ENCODE measurements around the gene NUMBL.
"Not testable (repeated sequence)": the region's sequence is repeated elsewhere in the genome, so short reads cannot be mapped to it uniquely, and the experiment has no call there.

The NUMBL gene

DNA sequence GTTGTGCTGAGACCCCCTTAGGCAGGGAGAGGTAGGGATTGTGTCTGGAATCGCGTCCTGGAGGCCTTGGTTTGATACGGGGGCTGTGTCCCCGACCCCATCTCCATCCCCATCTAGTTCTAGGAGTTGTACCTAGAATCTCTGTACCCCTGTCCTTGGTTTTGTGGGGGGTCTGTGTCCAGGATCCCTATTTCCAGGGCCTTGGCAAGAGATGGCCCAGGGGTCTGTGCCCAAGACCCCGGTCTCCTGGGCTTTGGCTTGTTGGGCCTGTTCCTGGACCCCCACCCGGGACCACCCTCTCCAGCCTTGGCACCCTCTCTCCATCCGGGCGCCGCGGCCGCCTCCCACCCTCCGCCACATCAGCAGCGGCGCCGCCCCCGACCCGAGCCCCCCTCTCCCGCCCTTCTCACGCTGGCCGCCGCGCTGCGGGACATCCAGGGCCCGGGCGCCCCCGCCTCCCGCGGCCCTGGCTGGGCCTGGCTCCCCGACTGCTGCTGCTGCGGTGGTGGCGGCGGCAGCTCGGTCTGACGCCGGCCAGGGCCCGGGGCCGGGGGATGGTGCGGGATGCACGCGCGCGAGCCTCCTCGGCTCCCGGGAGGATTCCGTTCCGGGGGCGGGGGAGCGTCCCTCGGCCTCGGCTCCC, at the start of gene NUMBL:
NUMBL (minus strand) TSS at position 602 of the 643 bp plus-strand sequence; CDS start at position 434, 168 bp downstream.
- DNase-seq: no peak

DNA sequence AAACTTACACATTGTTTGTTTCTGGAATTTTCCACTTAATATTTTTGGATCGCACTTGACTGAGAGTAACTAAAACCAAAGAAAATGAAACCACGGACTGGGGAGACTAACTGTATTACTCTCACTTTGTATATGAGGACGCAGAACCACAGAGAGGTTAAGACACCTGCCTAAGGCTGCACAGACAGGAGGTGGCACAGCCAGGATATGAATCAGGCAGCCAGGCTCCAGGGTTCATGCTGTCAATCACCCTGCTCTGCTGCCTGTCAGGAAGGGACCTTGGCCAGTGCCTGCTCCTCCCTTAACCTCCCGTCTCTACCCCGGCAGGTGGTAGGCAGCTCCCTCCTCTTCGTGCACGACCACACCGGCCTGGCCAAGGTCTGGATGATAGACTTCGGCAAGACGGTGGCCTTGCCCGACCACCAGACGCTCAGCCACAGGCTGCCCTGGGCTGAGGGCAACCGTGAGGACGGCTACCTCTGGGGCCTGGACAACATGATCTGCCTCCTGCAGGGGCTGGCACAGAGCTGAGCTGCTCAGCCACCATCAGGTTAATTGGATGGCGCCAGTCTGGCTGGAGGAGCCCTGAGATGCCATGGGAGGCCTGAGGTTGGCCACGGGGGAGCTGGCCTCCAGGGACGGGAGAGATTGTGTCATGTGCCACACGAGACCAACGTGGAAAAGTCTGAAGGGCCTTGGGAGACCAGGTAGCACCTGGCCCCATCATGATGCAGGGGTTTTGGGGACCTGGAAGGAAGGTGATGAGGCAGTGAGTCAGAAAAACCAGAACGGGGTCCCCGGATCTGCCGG, 48.8 kb upstream of the NUMBL start:
- DNase-seq: no peak

DNA sequence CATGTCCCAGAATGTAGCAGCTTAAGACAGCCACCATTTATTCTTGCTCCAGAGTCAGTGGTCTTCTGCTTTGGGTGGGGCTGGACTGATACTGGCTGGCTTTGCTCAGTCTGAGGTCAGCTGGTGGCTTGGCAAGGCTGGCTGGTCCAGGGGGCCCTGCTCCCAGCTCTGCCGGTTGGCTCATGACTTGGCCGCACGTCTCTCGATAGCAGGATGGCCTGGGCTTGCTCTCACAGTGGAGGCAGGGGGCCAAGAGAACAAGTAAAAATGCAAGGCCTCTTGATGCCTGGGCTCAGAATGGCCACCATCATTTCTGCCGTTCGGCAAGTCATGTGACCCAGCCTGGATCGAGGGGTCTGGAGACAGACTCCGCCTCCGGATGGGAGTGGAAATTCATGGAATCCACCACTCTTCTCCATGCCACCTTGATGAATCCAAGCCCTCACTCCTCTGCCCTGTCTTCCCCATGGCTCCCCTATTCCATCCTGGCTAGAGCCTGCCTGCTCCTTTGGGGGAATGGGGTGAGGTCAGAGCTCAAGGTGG, 46.7 kb upstream of the NUMBL start:
- no peak for DNase-seq

DNA sequence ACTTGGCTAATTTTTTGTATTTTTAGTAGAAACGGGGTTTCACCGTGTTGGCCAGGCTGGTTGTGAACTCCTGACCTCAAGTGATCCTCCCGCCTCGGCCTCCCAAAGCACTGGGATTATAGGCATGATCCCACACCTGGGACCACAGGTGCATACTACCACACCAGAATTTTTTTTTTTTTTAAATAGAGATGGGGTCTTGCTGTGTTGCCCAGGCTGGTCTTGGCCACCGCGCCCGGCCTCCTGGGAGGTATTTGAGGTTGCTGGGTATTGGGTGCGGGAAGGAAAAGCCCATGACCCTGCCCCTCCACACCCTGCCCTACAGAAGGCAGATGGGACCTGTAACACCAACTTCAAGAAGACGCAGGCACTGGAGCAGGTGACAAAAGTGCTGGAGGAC, 46.2 kb upstream of the NUMBL start:
- DNase-seq: no peak

DNA sequence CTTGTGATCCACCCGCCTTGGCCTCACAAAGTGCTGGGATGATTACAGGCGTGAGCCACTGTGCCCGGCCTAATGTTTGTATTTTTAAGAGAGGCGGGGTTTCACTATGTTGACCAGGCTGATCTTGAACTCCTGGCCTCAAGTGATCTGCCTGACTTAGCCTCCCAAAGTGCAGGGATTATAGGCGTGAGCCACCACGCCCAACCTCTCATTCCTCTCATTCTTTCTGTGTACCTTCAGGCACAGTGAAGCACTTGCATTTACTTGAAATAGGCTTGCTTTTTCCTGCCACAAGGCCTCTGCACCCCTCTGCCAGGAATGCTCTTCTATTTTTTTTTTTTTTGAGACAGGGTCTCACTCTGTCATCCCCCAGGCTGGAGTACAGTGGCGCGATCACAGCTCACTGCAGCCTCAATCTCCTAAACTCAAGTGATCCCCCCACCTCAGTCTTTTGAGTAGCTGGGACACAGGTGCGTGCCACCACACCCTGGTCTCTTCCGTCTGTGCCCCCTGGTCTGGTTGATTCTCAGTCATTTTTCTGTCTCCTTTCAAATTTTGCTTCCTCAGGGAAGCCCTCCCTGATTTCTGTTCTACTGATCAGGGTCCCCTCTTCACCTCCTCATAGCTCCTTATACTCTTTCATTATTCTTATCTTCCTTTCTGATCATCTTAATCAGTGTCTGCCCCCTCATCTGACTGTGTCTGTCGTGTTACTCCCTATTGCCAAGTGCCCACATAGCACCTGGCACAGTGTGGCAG, 44.7 kb upstream of the NUMBL start:
- DNase-seq: no peak

DNA sequence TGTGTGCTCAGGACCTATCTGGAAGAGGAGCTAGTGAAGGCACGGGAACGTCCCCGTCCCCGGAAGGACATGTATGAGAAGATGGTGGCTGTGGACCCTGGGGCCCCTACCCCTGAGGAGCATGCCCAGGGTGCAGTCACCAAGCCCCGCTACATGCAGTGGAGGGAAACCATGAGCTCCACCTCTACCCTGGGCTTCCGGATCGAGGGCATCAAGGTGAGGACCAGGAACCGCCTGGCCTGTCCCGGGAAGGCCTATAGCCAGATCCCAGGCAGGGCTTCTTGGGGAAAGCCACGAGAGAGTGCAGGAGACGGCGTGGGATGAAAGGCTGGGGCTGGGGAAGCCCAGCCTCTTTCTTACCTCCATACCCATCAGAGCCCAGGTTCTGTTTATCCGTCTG, 42.7 kb upstream of the NUMBL start:
- DNase-seq: no peak

DNA sequence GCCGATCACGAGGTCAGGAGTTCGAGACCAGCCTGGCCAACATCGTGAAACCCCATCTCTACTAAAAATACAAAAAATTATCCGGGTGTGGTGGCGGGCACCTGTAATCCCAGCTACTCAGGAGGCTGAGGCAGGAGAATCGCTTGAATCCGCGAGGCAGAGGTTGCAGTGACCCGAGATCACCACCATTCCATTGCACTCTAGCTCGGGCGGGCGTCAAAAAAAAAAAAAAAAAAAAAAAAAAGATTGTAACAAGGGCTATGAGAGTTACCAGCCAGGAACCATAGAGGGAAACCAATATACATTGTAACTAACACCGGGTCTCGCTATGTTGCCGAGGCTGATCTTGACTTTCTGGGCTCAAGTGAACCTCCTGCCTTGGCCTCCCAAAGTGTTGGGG, 41.9 kb upstream of the NUMBL start:
- not testable (repeated sequence) for DNase-seq

DNA sequence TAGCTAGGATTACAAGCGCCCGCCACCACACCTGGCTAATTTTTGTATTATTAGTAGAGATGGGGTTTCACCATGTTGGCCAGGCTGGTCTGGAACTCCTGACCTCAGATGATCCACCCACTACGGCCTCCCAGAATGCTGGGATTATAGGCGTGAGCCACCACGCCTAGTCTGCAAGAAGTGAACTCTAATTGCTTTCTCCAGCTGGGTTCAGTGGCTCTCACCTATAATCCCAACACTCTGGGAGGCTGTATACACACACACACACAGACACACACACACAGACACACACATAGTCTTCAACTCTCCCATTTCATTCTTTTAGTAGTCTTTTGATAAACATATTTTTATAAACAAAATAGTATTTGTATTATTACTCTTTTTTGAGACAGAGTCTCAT, 39.6 kb upstream of the NUMBL start:
- DNase-seq: not testable (repeated sequence)

DNA sequence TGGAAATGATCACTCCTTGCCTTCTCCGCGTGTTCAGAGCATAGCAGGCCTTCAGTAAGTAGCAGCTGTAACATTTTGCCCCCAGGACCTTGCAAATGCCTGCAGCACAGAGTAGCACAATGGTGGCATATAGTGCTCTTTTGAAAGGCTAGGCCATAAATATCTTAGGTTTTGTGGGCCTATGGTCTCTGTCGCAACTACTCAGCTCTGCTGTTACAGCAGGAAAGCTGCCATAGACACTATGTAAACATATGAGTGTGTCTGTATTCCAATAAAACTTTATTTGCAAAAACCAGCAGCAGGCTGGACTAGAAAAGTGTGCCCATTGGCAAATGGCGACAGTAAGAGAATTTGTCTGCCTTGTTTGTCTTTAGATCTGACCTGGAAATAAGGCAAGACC, 35.8 kb upstream of the NUMBL start:
- DNase-seq: no peak

DNA sequence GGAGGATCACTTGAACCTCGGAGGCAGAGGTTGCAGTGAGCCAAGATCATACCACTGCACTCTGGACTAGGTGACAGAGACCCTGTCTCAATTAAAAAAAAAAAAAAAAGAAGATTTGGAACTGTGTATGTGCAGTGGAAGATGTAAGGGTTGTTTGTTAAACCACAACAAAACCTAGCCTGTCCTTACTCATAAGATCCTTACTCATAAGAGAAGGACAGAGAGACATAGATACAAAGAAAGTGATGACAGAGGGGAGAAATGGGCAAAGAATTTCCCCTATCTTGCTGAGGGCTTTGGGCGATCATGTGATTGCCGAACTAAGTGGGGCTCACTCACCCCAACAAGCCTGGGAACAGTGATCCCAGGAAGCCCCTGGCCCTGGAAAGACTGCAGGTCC, 34.4 kb upstream of the NUMBL start:
- no peak for DNase-seq

DNA sequence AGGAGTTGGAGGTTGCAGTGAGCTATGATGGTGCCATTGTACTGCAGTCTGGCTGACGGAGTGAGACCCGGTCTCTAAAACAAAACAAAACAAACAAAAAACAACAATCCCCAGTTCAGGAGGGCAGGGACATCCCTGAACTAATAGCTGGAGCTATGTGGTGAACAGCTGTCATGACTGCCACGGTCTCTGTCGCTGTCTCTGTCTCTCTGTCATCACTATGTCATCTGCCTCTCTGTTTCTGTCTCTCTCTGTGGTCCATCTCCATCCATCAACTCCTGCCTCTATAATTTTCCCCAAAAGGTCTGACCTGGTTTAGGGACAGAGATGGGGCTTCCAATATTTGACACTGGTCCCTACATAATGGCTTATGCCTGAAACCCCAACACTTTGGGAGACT, 33.9 kb upstream of the NUMBL start:
- no peak for DNase-seq

DNA sequence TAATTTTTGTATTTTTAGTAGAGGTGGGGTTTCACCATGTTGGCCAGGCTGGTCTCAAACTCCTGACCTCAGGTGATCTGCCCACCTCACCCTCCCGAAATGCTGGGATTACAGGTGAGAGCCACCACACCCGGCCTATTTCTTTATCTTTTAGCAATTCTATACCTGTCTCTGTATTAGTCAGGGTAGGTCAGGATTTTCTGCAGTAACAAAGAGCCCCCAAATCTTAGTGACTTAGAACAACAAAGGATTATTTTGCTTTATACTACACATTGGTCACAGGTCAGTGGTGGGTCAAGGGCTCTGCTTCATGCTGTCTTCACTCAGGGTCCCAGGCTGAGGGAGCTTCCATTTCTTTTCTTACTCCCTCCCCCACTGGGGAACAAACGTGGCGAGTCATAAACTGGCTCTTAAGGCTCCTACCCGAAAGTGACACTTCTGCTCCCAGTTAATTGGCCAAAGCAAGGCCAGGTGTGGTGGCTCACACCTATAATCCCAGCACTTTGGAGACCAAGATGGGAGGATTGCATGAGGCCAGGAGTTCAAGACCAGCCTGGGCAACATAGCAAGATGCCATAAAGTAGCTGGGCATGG, 33.3 kb upstream of the NUMBL start:
- no peak for DNase-seq

DNA sequence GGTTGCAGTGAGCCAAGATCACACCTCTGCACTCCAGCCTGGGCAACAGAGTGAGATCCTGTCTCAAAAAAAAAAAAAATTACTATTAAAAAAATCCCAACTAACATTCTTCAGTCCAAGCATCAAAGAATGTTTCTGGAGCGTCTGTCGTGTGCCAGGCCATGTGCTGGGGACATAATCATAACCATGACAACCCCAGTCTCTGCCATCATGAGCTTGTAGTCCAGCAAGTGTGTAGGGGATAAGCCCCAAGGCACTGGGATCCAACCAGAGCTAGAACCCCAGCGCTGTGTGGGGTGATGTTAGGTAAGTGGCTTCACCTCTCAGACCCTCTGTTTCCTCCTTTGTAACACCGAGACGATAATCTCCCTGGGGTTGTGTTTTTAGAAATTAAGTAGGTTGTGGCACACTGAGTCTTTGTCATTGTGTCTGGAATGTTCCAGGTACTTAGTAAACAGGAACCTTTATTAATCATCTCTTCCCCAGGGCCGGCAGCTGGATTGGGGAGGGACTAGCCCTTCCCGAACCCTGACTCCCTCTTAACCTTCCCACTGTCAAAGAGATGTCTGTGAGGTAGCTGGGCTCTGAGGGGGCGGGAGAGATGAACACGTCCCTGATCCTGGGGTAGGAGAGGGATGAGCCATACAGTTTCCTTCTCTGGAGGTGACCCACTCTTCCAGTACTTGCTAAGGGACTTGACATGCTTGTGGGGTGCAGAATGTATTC, 31.6 kb upstream of the NUMBL start:
- no peak for DNase-seq

DNA sequence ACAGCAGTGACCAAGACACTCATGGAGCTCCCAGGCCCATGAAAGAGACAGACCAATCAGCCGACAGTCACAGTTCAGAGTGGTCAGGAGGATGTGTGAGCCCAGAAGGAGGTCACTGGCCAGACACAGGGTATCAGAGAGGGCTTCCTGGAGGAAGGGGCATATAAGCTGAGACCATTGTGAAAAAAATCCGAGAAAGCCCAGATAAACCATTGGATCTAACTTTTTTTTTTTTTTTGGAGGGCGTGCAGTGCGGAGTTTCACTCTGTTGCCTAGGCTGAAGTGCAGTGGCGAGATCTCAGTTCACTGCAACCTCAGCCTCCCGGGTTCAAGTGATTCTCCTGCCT, 30.7 kb upstream of the NUMBL start:
- no peak for DNase-seq

DNA sequence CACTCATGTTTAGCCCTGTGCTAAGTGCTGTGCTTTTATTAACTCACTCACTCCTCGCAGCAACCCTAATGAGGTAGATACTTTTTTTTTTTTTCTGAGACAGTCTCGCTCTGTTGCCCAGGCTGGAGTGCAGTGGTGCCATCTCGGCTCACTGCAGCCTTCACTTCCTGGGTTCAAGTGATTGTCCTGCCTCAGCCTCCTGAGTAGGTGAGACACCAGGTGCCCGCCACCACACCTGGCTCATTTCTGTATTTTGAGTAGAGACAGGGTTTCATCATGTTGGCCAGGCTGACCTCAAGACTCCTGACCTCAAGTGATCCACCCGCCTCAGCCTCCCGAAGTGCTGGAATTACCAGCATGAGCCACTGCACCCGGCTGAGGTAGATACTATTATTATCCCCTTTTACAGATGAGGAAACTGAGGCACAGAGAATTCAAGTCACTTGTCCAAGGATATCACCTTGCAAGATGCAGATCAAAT, 29.0 kb upstream of the NUMBL start:
- no peak for DNase-seq

DNA sequence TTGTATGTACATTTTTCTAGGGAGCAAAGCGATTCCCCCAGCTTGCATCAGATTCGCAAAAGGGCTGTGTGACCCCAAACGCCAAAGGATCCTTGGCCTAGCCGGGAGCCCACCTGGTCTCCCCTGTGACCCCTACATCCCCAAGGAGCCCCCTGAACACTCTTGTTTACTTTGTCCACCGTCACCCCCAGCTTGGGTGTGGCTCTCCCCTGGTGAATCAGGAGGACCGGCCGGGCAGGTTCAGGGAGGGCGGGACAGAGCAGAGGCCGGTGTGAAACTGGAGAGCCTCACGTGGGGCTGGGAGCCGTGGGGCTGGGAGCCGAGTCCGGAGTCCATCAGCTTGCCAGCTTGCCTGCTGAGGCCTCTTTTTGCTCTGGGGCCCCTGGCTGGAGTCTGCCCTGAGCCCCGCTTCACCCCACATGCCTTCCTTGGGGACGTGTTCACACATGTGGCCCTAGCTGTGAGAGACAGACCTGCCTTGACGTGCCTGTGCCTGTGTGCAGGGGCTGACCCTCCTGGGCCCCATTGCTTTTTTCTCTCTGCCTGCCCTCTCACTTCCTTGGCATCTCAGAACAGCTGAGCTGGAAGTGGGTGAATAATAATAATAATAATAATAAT, 28.4 kb upstream of the NUMBL start:
- DNase-seq: no peak

DNA sequence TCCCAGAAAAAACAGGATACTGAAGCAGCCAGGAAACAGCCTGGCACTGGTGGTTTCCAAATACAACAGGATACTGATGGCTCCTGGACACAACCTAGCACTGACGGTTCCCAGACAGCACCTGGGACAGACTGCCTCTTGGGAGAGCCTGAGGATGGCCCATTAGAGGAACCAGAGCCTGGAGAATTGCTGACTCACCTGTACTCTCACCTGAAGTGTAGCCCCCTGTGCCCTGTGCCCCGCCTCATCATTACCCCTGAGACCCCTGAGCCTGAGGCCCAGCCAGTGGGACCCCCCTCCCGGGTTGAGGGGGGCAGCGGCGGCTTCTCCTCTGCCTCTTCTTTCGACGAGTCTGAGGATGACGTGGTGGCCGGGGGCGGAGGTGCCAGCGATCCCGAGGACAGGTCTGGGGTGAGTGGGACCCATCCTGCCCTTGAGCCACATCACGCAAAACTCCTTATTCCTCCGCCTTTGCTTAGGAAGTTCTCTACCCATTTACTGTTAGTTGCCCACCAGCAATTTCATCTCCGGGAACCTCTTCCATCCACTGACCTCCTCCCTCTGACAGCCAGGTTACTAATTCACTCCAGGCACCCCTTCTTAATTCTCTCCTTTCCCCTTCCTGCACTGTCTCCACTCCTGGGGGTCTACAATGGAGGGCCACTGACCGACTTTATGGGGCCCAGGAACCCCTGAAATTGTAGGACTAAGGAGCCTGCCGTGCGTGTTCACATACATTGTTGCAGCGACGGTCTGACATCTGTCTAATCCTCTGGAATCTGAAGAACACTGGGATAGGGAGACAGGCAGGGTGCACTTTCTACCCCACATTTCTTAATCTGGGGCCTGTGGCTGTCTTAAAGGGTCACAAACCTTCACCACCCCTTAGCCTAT, 27.7 kb upstream of the NUMBL start:
- no peak for DNase-seq

DNA sequence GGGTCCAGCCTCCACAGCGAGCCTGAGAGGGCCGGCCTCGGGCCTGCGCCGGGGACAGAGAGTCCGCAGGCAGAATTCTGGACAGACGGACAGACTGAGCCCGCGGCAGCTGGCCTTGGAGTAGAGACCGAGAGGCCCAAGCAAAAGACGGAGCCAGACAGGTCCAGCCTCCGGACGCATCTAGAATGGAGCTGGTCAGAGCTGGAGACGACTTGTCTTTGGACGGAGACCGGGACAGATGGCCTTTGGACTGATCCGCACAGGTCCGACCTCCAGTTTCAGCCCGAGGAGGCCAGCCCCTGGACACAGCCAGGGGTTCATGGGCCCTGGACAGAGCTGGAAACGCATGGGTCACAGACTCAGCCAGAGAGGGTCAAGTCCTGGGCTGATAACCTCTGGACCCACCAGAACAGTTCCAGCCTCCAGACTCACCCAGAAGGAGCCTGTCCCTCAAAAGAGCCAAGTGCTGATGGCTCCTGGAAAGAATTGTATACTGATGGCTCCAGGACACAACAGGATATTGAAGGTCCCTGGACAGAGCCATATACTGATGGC, 27.0 kb upstream of the NUMBL start:
- DNase-seq: no peak

DNA sequence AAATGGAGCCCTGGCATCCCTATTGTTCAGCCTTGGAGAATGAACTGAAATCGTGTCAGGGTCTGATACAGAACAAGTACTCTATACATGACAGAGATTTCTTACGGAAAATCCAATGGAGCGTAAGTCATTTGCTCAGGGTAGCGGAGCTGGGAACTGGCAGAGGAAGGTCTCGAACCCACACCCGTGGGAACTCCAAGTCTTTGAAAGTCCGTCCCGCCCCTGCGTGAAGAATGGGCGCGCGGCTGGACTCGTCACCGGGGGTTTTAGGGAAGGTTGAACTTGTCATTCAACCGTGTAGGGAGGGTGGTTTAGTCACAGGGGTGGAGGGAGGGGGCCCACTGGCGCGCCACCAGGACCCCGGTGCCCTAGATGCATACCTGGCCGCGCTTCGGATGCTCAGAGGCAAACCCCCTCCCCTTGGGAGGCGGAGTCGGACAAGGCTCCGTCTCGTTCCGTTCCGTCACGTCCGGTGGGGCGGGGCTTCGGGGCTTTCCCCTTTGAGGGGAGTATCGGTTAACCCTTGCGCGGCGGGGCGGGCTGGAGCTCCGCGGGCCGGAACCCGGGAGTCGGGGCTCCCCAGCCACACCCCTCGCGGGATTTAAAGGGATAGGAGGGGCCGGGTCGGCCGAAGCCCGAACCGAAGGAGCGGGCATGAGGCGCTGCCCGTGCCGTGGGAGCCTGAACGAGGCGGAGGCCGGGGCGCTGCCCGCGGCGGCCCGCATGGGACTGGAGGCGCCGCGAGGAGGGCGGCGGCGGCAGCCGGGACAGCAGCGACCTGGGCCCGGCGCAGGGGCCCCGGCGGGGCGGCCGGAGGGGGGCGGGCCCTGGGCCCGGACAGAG, 26.3 kb upstream of the NUMBL start, which contains the start of the genes COQ8B and ITPKC:
COQ8B (minus strand) TSS at position 405 of the 843 bp plus-strand sequence. CDS start 2,254 bp downstream, outside the sequence.
ITPKC (plus strand) TSS at position 631 of the 843 bp plus-strand sequence; CDS start at position 655, 24 bp downstream.
- DNase-seq: peak; percentile 92

Data from GDM1 (cell line).